Glutamatergic neuron (in vitro differentiated cells): ENCODE data around the gene TMEM139. TPM values are rescaled to one million over a fixed set of nuclear protein-coding genes. Genes with fewer than 3 reads are reported as not detected.
"Not testable (repeated sequence)": the region's sequence is repeated elsewhere in the genome, so short reads cannot be mapped to it uniquely, and the experiment has no call there.

ENCODE experiments used
- DNase-seq: peaks from one replicate; pipeline ENCODE4 v3.0.0; 2022
- H3K27ac Mint-ChIP-seq: one replicate; pipeline ENCODE4 v1.8.0; 2020; ENCODE audit warnings: mild to moderate bottlenecking, mixed read lengths, inconsistent platforms; ENCODE audit not compliant: unreplicated experiment
- H3K27me3 Mint-ChIP-seq: one replicate; pipeline ENCODE4 v1.8.0; 2020; ENCODE audit warnings: mild to moderate bottlenecking, moderate library complexity, mixed read lengths, inconsistent platforms; ENCODE audit not compliant: unreplicated experiment
- H3K36me3 Mint-ChIP-seq: one replicate; pipeline ENCODE4 v1.8.0; 2020; ENCODE audit warnings: mild to moderate bottlenecking, mixed read lengths, inconsistent platforms; ENCODE audit not compliant: unreplicated experiment
- H3K4me1 Mint-ChIP-seq: one replicate; pipeline ENCODE4 v1.8.0; 2020; ENCODE audit warnings: mild to moderate bottlenecking, low read depth, mixed read lengths, inconsistent platforms; ENCODE audit not compliant: unreplicated experiment
- H3K4me3 Mint-ChIP-seq: one replicate; pipeline ENCODE4 v1.8.0; 2020; ENCODE audit warnings: mild to moderate bottlenecking, mixed read lengths, inconsistent platforms; ENCODE audit not compliant: unreplicated experiment
- H3K9me3 Mint-ChIP-seq: one replicate; pipeline ENCODE4 v1.8.0; 2020; ENCODE audit warnings: mild to moderate bottlenecking, moderate library complexity, mixed read lengths, inconsistent platforms; ENCODE audit not compliant: unreplicated experiment
- CTCF ChIP-seq: fragments of 200-600 bp; sonication (generic); IDR thresholded peaks from one replicate; pipeline ENCODE4 v1.5.0; 2021; ENCODE audit not compliant: partially characterized antibody, unreplicated experiment
- total RNA-seq: library from RNA; stranded (reverse); fragmentation: NEBNext Ultra II Directional; extraction: Animal tissue kit (Norgen Biotek cat#: 25700); gene quantifications from one replicate; pipeline ENCODE4 v1.2.1, GENCODE V29; 2021; ENCODE audit not compliant: unreplicated experiment

Gene TMEM139
- total RNA-seq, 1 donor from 2014 or later, result not detected

GRCh38 chr7:143287935-143288826 lies 3.4 kb downstream of the TMEM139 start, which contains the start of gene CASP2:
Gene CASP2 (plus strand): TSS chr7:143288351. CDS start chr7:143288456, 105 bp downstream.
- H3K36me3 Mint-ChIP-seq, result peaks cover 10% of the 10 kb centered on the region
- peak within 1 kb of the TSS; percentile 96 for H3K27ac Mint-ChIP-seq
- H3K9me3 Mint-ChIP-seq, result peaks cover 9% of the 10 kb centered on the region
- DNase-seq, result peak; percentile 99
- peak within 1 kb of the TSS; percentile 90 for H3K4me3 Mint-ChIP-seq
- peaks cover 14% of the 10 kb centered on the region for H3K27me3 Mint-ChIP-seq
- peaks cover 23% of the 10 kb centered on the region for H3K4me1 Mint-ChIP-seq
- peak; percentile 36 for TF ChIP-seq CTCF

GRCh38 chr7:143288836-143289235 lies 4.1 kb downstream of the TMEM139 start:
- Mint-ChIP-seq H3K4me3 (peak overlapping the region; percentile 90), H3K9me3 (peaks cover 9% of the 10 kb centered on the region), H3K27me3 (peaks cover 14% of the 10 kb centered on the region), H3K36me3 (peaks cover 10% of the 10 kb centered on the region), H3K27ac (peak overlapping the region; percentile 96), H3K4me1 (peaks cover 19% of the 10 kb centered on the region)
- DNase-seq, result no peak
- TF ChIP-seq CTCF, result no peak

GRCh38 chr7:143289421-143289820 lies 4.7 kb downstream of the TMEM139 start:
- peaks cover 15% of the 10 kb centered on the region for H3K4me1 Mint-ChIP-seq
- no peak for TF ChIP-seq CTCF
- H3K9me3 Mint-ChIP-seq, result peaks cover 9% of the 10 kb centered on the region
- H3K27me3 Mint-ChIP-seq, result peaks cover 12% of the 10 kb centered on the region
- H3K4me3 Mint-ChIP-seq, result peak overlapping the region; percentile 90
- H3K36me3 Mint-ChIP-seq, result peaks cover 10% of the 10 kb centered on the region
- H3K27ac Mint-ChIP-seq, result peak overlapping the region; percentile 96
- DNase-seq, result no peak

GRCh38 chr7:143289888-143290287 lies 5.1 kb downstream of the TMEM139 start:
- H3K27me3 Mint-ChIP-seq, DNase-seq, H3K9me3 Mint-ChIP-seq: not testable (repeated sequence)
- peak overlapping the region; percentile 21 for H3K27ac Mint-ChIP-seq
- H3K4me3 Mint-ChIP-seq, result peak overlapping the region; percentile 90
- H3K36me3 Mint-ChIP-seq, result peaks cover 10% of the 10 kb centered on the region
- peaks cover 15% of the 10 kb centered on the region for H3K4me1 Mint-ChIP-seq

GRCh38 chr7:143290293-143290692 lies 5.5 kb downstream of the TMEM139 start:
- peaks cover 10% of the 10 kb centered on the region for H3K36me3 Mint-ChIP-seq
- peaks cover 9% of the 10 kb centered on the region for H3K9me3 Mint-ChIP-seq
- H3K4me3 Mint-ChIP-seq, result peak overlapping the region; percentile 90
- no peak for DNase-seq
- TF ChIP-seq CTCF, result no peak
- no peak overlapping the region for H3K27ac Mint-ChIP-seq
- peaks cover 15% of the 10 kb centered on the region for H3K4me1 Mint-ChIP-seq
- H3K27me3 Mint-ChIP-seq, result peaks cover 9% of the 10 kb centered on the region
